IPS-15b (cell line): ENCODE data around the gene AKT1.

ENCODE experiments used
- H3K27me3 ChIP-seq: one replicate; pipeline ENCODE4 v1.6.1; 2013; ENCODE audit warnings: low read length; ENCODE audit not compliant: control insufficient read depth, insufficient read depth
- H3K36me3 ChIP-seq: one replicate; pipeline ENCODE4 v1.6.1; 2013; ENCODE audit warnings: low read length; ENCODE audit not compliant: control insufficient read depth, insufficient read depth
- H3K4me1 ChIP-seq: one replicate; pipeline ENCODE4 v1.6.1; 2013; ENCODE audit warnings: mild to moderate bottlenecking, low read length; ENCODE audit not compliant: control insufficient read depth, insufficient read depth
- H3K4me3 ChIP-seq: one replicate; pipeline ENCODE4 v1.5.1; 2013; ENCODE audit warnings: low read depth, low read length
- H3K9ac ChIP-seq: one replicate; pipeline ENCODE4 v1.6.1; 2013; ENCODE audit warnings: low read depth, mild to moderate bottlenecking, low read length
- H3K9me3 ChIP-seq: one replicate; pipeline ENCODE4 v1.6.1; 2013; ENCODE audit warnings: mild to moderate bottlenecking, low read length; ENCODE audit not compliant: control insufficient read depth, insufficient read depth

The AKT1 gene

DNA sequence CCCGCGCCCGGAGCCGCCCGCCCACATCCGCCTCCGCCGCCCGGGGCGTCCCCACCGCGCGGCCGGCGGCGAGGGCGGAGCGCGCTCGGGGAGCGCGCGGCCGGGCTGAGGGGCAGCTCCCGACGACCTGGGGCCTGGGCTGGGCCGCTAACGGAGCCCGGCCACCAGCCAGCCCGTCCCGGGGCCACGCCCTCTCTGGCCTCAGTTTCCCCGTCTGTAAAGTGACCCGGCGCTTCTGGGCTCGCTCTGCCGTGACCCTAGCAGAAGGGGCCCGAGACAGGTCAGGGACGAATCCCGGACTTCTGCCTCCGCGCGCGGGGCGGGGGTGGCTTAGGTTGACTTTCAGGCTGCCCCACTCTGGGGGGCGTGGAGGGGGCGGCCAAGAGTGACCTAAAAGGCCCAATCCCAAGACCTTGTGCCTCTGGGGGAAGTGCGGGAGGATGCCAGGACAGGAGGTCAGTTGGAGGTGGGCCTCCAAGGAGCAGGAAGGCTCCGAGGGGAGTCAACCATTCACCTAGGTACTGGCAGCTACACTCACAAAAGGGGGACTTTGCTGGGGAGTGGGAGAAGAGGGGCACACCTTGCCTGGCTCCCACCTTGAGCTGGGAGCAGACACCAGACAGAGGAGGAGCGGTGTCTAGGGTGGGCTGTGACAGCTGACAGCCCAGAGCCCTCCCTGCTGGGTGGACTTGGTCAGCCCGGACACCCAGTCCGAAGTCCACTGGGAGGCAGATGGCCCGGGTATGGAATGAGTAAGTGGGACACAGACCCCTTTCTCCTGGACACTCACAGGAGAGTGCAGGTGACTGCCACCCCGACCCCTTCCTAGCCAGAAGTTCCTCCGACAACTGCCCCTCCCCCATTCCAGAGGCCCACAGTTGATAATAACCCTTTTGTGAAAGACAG is 486 bp upstream of the AKT1 start:
- H3K27me3 ChIP-seq = peaks cover 34% of the 10 kb centered on the region

DNA sequence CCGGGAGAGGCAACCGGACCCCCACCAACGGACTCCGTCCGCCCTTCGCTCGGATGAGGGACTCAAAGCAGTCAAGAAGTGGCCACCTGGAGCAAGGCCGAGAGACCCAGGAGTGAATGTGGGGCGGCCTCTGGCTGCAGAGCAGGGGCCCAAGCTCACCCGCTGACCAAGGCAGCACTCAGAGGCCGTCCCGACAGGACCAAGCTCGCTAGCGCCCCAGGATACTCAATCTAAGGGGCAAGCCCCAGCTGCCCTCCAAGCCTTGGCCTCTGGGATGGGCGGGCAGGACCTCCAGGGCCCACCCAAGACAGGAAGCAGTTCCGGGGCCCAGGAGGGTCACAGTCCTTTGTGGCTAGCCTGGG is 936 bp downstream of the AKT1 start:
- peaks cover 14% of the 10 kb centered on the region for H3K36me3 ChIP-seq
- H3K27me3 ChIP-seq = peaks cover 34% of the 10 kb centered on the region
- peaks cover 20% of the 10 kb centered on the region for H3K4me1 ChIP-seq
- H3K9ac ChIP-seq = no peak overlapping the region
- H3K9me3 ChIP-seq = no peaks in the 10 kb centered on the region
- peak overlapping the region; percentile 64 for H3K4me3 ChIP-seq

More for the DNA sequence above, 486 bp upstream of the AKT1 start:
- Histone ChIP-seq H3K4me1 (peaks cover 20% of the 10 kb centered on the region), H3K9me3 (no peaks in the 10 kb centered on the region), H3K4me3 (peak overlapping the region; percentile 50), H3K9ac (no peak overlapping the region), H3K36me3 (peaks cover 8% of the 10 kb centered on the region)

- Histone ChIP-seq H3K9ac (peak overlapping the region; percentile 50), H3K4me3 (peak overlapping the region; percentile 64), H3K27me3 (peaks cover 30% of the 10 kb centered on the region), H3K4me1 (peaks cover 16% of the 10 kb centered on the region), H3K36me3 (peaks cover 15% of the 10 kb centered on the region), H3K9me3 (no peaks in the 10 kb centered on the region)
These were observed 1.4 kb downstream of the AKT1 start for GRCh38 chr14:104794099-104794498.

DNA sequence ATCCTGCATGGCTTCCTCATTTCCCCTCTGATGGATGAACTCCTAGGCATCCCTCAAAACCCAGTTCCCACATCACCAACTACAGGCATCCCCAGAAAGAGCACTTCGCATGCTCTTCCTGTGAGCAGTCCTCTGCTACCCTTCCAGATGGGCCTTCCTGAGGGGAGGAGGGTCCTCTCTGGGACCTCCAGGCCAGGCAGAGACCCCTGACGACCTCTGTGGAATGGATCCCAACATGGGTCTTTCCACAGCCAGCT is 1.9 kb downstream of the AKT1 start:
- H3K4me3 ChIP-seq = peak overlapping the region; percentile 64
- H3K9me3 ChIP-seq = no peaks in the 10 kb centered on the region
- peak overlapping the region; percentile 50 for H3K9ac ChIP-seq
- H3K4me1 ChIP-seq = peaks cover 16% of the 10 kb centered on the region
- H3K36me3 ChIP-seq = peaks cover 15% of the 10 kb centered on the region
- H3K27me3 ChIP-seq = peaks cover 25% of the 10 kb centered on the region

DNA sequence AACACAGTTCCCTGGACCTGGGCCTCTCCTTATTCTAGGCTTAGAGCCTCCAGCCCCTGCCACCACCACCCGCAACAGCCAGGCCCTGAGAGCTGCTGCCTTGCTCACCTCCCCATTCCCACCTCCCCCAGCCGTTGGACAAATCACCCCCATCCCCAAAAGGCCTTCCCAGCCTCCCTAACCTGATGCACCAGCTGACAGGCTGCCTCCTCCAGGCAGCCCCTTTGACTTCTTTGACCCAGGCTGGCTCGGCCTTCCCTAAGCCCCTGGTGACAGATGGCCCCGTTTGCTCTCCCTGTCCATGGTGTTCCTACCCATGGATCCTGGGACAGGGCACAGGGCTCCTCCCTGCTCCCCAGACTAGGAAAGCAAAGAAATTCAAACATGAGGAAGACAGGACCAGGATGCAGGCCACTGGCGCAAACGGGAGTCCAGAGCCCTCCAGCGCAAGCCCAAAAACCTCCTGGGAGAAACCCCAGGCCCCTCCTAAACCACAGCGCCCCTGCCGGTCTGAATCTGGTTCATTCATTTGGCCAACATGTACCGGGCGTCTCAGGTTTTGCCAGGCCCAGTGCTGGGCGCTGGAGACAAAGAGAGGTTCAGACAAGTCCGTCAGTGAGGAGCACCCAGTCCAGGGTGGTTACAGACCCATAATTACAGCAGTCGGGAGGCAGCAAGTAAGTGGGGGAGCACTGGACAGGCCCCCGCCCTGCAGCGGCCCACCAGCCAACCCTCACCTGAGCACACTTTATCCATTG is 2.4 kb downstream of the AKT1 start:
- Histone ChIP-seq H3K4me3 (peak overlapping the region; percentile 64), H3K9ac (no peak overlapping the region), H3K27me3 (peaks cover 20% of the 10 kb centered on the region), H3K36me3 (peaks cover 15% of the 10 kb centered on the region), H3K4me1 (peaks cover 16% of the 10 kb centered on the region), H3K9me3 (no peaks in the 10 kb centered on the region)

DNA sequence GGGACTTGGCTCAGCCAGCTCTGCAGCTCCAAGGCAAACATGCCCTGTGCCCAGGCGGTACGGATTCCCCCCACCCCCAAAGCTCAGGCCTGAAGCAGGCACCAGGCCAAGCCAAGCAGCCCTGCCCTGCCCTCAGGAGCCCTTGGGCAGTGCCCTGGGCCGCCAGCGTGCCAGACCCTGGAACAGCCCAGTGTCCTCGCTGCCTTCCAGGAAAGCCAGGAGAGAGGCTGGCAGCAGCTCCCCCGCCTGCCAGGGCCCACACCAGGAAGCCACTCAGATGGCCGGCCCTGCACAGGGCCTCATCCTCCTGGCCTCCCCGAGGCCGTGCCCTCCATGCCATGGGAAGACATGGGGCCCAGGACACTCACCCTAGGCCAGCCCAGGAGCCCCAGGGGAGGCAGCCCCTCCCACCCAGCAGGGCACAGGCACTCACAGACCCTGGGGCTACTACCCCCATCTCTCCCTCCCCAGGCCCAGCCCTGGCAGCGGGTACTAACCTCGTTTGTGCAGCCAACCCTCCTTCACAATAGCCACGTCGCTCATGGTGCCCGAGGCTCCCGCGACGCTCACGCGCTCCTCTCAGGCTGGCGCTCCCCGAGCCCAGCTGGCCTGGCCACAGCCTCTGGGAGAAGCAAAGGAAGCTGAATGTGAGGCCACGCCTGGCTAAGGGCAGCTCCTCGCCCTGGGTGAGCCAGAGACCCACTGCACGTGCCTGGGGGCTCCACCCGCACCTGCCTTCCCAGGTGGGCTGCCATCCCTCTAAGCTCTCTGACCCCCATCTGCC is 3.3 kb downstream of the AKT1 start:
- Histone ChIP-seq H3K27me3 (peaks cover 12% of the 10 kb centered on the region), H3K4me3 (no peak overlapping the region), H3K4me1 (peaks cover 15% of the 10 kb centered on the region), H3K9ac (no peak overlapping the region), H3K9me3 (no peaks in the 10 kb centered on the region), H3K36me3 (peaks cover 15% of the 10 kb centered on the region)

GRCh38 chr14:104791425-104791824 is 4.1 kb downstream of the AKT1 start:
- Histone ChIP-seq H3K9ac (no peak overlapping the region), H3K27me3 (peaks cover 4% of the 10 kb centered on the region), H3K4me1 (peaks cover 13% of the 10 kb centered on the region), H3K36me3 (peaks cover 19% of the 10 kb centered on the region), H3K9me3 (no peaks in the 10 kb centered on the region), H3K4me3 (no peak overlapping the region)

DNA sequence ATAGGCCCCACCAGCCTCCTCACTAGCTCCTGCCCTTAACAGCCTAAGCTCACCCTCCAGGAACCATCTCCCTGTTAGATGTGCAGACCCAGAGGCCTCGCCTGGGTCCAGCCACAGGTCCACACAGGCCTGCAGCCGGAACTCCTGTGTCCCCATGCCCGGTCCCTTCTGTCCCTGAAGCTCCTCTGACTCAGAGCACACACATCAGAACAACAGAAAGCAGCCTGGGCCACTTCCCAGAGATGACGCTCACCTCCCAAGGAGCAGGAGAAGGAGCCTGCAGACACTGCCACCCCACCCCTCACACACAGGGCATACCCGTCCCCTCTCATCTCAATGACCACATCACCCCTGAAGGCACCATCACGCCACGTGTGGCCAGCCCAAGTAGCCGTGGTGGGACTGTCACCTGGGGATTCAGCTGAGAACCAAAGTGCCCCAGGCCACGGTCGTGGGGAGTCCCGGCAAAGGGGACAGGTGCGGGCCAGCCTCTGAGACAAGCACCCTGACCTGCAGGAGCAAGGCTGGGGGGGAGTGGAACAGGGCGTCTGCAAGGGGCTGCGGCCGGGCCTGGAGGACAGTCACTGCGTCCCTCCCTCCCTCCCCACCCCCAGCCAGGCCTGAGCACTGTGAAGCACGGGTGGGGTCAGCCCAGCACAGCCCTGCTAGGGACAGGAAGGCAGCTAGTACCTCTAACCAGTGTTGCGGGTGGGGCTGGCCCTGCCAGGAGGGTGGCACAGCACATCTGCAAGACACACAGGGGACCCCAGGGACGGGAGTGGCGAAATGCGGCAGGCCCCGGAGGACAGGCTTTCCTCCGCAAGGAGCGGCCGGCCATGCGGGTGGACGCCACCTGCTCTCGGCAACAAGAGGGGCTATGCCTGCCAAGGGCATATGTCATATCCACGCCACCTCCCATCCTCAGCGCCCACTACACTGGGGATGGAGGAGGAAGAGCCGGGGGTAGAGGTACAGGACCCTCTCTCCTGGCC is 5.5 kb downstream of the AKT1 start:
- H3K36me3 ChIP-seq = peaks cover 19% of the 10 kb centered on the region
- H3K9ac ChIP-seq = no peak overlapping the region
- no peaks in the 10 kb centered on the region for H3K27me3 ChIP-seq
- no peak overlapping the region for H3K4me3 ChIP-seq
- H3K9me3 ChIP-seq = no peaks in the 10 kb centered on the region
- H3K4me1 ChIP-seq = peaks cover 10% of the 10 kb centered on the region

DNA sequence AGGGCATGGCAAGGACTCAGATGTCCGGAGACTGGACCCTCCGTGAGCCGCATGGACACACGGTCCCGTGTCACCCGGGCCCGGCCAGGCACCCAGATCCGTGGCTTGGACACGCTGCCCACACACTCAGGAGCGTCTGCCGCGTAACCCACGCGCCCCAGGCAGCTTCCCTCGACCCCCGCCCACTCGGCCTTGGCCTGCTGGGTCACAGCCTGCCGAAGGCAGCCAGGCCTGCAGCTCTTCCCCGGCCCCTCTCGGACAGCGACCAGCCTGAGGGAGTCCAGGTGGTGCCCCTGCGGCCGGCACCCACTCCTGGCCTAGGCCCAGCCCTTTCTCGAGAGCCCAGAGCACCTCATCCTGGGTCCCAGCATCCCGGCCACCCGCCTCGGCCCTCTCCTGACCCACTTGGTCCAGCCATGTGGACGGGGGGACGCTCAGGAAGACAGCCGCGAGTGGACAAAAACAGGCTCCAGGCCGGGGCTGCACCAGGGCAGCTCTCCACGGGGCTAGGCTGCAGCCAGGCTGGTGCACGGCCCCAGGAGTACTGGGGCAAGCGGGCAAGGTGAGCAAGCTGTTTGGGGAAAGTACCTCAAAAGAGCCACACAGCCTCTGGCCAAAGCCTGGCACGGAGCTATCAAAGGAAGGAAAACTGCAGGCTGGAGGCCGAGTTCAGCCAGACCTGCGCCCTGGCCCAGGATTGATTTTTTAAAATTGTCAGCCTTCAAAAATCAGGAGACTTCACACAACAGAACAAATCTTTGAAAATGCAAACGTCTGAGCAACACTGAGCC is 6.5 kb downstream of the AKT1 start:
- H3K4me1 ChIP-seq = peaks cover 10% of the 10 kb centered on the region
- no peaks in the 10 kb centered on the region for H3K27me3 ChIP-seq
- H3K9me3 ChIP-seq = no peaks in the 10 kb centered on the region
- H3K36me3 ChIP-seq = peaks cover 19% of the 10 kb centered on the region
- no peak overlapping the region for H3K4me3 ChIP-seq
- no peak overlapping the region for H3K9ac ChIP-seq

GRCh38 chr14:104788161-104788818 is 7.3 kb downstream of the AKT1 start:
- peak overlapping the region; percentile 37 for H3K9ac ChIP-seq
- no peaks in the 10 kb centered on the region for H3K9me3 ChIP-seq
- no peak overlapping the region for H3K4me3 ChIP-seq
- peaks cover 4% of the 10 kb centered on the region for H3K4me1 ChIP-seq
- peaks cover 19% of the 10 kb centered on the region for H3K36me3 ChIP-seq
- no peaks in the 10 kb centered on the region for H3K27me3 ChIP-seq
